Stimulated activated naive CD8-positive, alpha-beta T cell treated with anti-CD3 and anti-CD28 coated beads, Interleukin-15, Interleukin-2, amounts not matched to agents 100 ng/mL and 50 ng/mL, for 24 hours (primary cell): Measurements from ENCODE around the gene FMNL3.

ENCODE experiments used
- H3K27ac Mint-ChIP-seq: one replicate; pipeline ENCODE4 v1.8.0; 2021; ENCODE audit warnings: mild to moderate bottlenecking, mixed read lengths
- H3K27me3 Mint-ChIP-seq: one replicate; pipeline ENCODE4 v1.8.0; 2021; ENCODE audit warnings: mixed read lengths
- H3K36me3 Mint-ChIP-seq: one replicate; pipeline ENCODE4 v1.8.0; 2021; ENCODE audit warnings: low read depth, mixed read lengths
- H3K4me1 Mint-ChIP-seq: one replicate; pipeline ENCODE4 v1.8.0; 2021; ENCODE audit warnings: low read depth, mixed read lengths
- H3K4me3 Mint-ChIP-seq: one replicate; pipeline ENCODE4 v1.8.0; 2021; ENCODE audit warnings: mild to moderate bottlenecking, mixed read lengths
- H3K9me3 Mint-ChIP-seq: one replicate; pipeline ENCODE4 v1.8.0; 2021; ENCODE audit warnings: mixed read lengths

Gene FMNL3

DNA sequence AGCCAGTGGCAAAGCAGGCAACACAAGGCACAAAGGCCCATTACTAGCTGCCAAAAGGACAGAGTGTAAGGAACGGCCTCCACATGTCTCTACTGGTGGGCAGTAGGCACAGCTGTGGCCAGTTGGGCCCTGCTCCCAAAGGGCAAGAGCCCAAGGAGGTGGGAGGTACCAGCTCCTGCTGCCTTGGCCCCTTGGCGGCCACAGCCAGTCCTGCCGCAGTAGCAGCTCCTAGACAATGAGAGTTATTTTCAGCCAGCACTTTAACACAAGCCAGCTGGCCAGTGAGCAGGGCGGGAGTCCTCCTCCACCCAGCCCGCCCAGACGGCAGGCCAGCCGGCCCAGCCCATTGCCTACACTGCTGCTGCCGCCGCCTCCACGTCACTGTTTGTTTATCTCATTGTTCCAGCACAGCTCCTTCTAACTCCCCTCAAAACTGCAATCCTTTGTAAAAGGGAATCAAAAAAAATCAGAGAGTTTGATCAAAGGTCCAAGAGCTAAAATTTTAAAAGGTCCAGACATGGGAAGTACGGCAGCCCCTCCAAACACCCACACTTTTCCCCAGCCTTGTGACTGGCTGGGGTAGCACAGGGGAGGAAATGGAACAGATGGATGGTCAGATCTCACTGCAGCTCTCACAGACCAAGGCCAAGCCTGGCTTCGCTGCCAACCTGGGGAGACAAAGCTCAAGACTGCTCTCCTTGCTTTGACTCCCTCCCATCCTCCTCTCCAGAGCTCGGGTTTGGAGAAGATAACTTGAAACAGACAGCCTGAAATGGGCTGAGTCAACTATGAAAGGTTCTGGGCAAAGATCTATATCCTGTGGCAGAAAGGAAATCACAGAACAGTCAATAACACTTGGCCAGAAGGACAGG, 33.5 kb downstream of the FMNL3 start:
- no peaks in the 10 kb centered on the region for H3K36me3 Mint-ChIP-seq
- peaks cover 85% of the 10 kb centered on the region for H3K4me1 Mint-ChIP-seq
- H3K27ac Mint-ChIP-seq: peak overlapping the region; percentile 90
- no peaks in the 10 kb centered on the region for H3K27me3 Mint-ChIP-seq
- peak overlapping the region; percentile 58 for H3K4me3 Mint-ChIP-seq
- no peaks in the 10 kb centered on the region for H3K9me3 Mint-ChIP-seq

DNA sequence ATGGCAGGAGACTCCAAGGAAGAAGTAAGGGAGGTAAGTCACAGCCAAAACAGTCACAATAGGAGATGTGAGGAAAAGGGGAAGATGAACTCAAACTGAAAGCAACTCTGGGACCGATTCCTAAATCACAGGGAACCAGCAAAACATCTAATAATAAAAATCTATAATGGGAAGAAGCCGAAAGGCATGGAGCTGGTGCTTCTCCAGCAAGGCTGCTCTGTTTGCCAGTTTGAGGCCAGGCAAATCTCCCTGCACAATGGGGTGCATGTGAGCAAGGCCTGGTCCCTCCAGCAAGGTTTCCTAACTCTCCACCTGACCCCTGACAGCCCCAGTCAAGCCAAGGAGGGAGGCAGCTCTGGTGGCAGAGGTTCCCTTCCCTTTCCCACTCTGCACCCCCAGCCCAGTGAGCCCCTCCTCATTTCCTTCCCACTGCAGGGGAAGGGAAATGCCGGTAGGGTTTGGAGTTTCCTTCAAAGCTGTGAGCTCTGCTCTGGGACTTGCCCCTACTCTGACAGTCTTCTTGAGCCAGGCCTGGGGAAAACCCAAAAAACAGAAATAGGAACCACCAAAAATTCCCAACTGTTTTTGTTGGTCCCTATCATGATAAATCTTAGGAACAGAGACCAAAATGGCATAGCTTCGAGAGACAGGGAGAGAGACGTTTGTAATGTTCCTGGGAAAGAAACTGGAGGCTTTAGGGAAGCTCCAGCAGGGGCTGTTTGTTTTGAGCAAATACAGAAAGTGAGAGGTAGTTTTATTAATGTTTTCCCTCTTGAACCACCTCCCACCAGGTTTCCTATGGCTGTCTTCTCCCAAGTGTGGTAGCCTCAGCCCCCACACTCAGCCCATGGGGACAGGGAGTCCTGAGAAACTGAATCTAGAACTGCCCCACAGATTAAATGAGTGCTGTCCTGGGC, 34.6 kb downstream of the FMNL3 start:
- peaks cover 96% of the 10 kb centered on the region for H3K4me1 Mint-ChIP-seq
- no peaks in the 10 kb centered on the region for H3K9me3 Mint-ChIP-seq
- peak overlapping the region; percentile 67 for H3K4me3 Mint-ChIP-seq
- H3K27me3 Mint-ChIP-seq: no peaks in the 10 kb centered on the region
- H3K27ac Mint-ChIP-seq: peak overlapping the region; percentile 90
- H3K36me3 Mint-ChIP-seq: peaks cover 4% of the 10 kb centered on the region

DNA sequence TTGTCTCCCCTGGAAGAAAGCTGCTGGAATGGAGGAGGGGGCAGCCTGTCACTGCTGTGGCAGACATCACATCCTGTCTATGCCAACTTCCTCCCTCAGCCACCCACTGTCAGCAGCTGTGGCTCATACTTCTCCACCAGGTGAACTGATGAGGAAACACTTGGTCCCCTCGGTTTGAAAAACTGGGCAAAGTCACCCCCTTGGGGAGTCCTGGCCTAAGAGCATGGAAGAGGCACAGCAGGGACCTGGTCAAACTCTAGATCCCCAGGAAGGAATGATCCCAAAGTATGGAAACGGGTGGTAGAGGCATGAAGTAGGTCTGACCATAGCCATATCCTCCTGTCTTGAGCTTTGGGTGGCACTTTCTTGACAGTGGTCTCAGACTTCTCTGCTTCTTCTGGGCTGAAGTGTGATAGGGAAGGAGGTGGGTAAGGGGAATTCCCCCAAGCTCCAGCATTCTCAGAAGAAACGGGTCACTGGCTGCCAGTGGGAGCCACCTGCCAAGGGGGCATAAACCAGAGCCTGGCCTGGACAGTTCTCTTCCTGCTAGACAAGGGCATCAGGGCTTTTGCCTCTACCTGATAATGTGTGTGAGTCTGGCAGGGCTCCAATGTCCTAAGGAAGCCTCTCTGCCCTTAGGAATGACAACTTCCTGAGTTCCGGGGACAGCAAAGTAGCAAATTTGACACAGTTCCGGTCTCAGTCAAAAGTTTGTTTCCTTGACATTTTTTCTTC, 36.0 kb downstream of the FMNL3 start:
- H3K4me1 Mint-ChIP-seq: peaks cover 98% of the 10 kb centered on the region
- H3K9me3 Mint-ChIP-seq: no peaks in the 10 kb centered on the region
- H3K27ac Mint-ChIP-seq: peak overlapping the region; percentile 90
- peaks cover 10% of the 10 kb centered on the region for H3K36me3 Mint-ChIP-seq
- H3K4me3 Mint-ChIP-seq: peak overlapping the region; percentile 67
- no peaks in the 10 kb centered on the region for H3K27me3 Mint-ChIP-seq

- H3K36me3 Mint-ChIP-seq: peaks cover 17% of the 10 kb centered on the region
- H3K4me1 Mint-ChIP-seq: peaks cover 95% of the 10 kb centered on the region
- no peaks in the 10 kb centered on the region for H3K9me3 Mint-ChIP-seq
- H3K27ac Mint-ChIP-seq: peak overlapping the region; percentile 67
- no peak overlapping the region for H3K4me3 Mint-ChIP-seq
- H3K27me3 Mint-ChIP-seq: no peaks in the 10 kb centered on the region
Observed at GRCh38 chr12:49669796-49670195, 37.4 kb downstream of the FMNL3 start.

GRCh38 chr12:49667325-49668090, 39.7 kb downstream of the FMNL3 start:
- H3K36me3 Mint-ChIP-seq: peaks cover 19% of the 10 kb centered on the region
- H3K27ac Mint-ChIP-seq: peak overlapping the region; percentile 72
- no peaks in the 10 kb centered on the region for H3K27me3 Mint-ChIP-seq
- peaks cover 95% of the 10 kb centered on the region for H3K4me1 Mint-ChIP-seq
- H3K9me3 Mint-ChIP-seq: no peaks in the 10 kb centered on the region
- H3K4me3 Mint-ChIP-seq: peak overlapping the region; percentile 17

- peaks cover 95% of the 10 kb centered on the region for H3K4me1 Mint-ChIP-seq
- peaks cover 32% of the 10 kb centered on the region for H3K36me3 Mint-ChIP-seq
- no peak overlapping the region for H3K27ac Mint-ChIP-seq
- no peaks in the 10 kb centered on the region for H3K27me3 Mint-ChIP-seq
- H3K9me3 Mint-ChIP-seq: no peaks in the 10 kb centered on the region
- H3K4me3 Mint-ChIP-seq: no peak overlapping the region
Observed at GRCh38 chr12:49666176-49666575, 41.0 kb downstream of the FMNL3 start.

DNA sequence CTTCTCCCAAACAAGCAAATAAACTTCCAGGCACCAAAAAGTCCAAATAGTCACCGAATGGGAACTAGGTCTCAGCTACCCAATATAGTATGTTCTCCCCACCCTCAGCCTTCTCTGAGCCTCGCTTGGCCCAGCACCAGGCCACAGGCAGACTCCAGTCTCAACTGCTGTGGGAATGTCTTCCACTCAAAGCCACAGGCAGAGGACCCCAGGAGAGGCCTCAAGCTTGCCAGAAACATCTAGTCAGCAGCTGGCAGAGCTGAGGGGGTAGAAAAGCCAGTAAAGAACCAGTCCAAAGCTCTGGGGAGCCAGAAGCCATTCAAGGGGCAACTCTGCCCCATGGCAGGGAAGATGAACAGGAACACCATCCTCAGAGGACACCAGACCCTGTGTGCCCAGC, 41.8 kb downstream of the FMNL3 start:
- H3K4me3 Mint-ChIP-seq: no peak overlapping the region
- H3K4me1 Mint-ChIP-seq: peaks cover 95% of the 10 kb centered on the region
- peaks cover 39% of the 10 kb centered on the region for H3K36me3 Mint-ChIP-seq
- no peaks in the 10 kb centered on the region for H3K27me3 Mint-ChIP-seq
- no peak overlapping the region for H3K27ac Mint-ChIP-seq
- H3K9me3 Mint-ChIP-seq: no peaks in the 10 kb centered on the region

DNA sequence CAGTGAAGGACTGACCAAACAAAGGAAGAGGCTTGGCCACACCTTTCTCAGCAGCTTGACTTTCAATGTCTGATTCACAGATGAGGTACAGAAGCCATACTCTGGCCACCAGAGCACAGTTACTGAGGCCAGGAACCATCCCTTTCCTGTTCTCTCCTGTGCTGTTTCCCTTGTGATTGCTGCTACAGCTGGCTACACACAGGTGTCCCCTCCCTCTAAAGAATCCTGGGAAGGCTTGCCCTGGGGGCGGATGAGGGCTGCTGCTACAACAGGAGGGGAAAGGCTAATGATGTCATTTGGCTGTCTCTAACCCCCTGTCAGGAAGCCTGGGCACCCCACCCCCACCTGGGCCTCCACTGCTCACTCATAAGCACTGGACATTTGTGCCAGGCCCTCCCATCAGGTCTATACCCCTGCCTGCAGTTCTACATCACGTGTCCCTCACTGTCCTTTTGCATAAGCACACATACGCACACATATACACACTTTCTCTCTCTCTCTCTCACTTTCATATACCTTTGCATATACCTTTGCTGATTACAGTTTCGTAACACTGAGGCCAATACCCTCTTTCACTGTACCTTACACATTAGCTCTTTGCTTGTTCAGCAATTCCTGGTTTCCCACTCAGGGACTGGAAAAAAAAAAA, 42.5 kb downstream of the FMNL3 start:
- H3K36me3 Mint-ChIP-seq: peaks cover 45% of the 10 kb centered on the region
- H3K4me3 Mint-ChIP-seq: no peak overlapping the region
- H3K27me3 Mint-ChIP-seq: no peaks in the 10 kb centered on the region
- H3K27ac Mint-ChIP-seq: peak overlapping the region; percentile 67
- H3K4me1 Mint-ChIP-seq: peaks cover 90% of the 10 kb centered on the region
- no peaks in the 10 kb centered on the region for H3K9me3 Mint-ChIP-seq

DNA sequence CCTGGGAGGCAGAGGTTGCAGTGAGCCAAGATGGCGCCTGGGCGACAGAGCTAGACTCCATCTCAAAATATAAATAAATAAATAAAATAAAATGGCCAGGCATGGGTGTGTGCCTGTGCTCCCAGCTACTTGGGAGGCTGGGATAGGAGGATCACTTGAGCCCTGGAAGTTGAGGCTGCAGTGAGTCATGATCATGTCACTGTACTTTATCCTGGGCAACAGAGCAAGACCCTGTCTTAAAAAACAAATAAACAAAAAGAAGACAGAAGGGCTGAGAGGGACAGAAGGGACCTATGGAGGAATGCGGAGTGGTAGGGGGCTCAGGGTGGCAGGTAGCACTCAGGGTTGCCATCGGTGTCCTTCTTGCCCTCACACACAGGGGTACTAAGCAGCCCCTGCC, 43.0 kb downstream of the FMNL3 start:
- Mint-ChIP-seq H3K9me3 (no peaks in the 10 kb centered on the region), H3K27ac (peak overlapping the region; percentile 67), H3K4me1 (peaks cover 84% of the 10 kb centered on the region), H3K36me3 (peaks cover 47% of the 10 kb centered on the region), H3K27me3 (no peaks in the 10 kb centered on the region), H3K4me3 (no peak overlapping the region)

- H3K9me3 Mint-ChIP-seq: no peaks in the 10 kb centered on the region
- peaks cover 51% of the 10 kb centered on the region for H3K36me3 Mint-ChIP-seq
- peak overlapping the region; percentile 77 for H3K4me3 Mint-ChIP-seq
- H3K27me3 Mint-ChIP-seq: no peaks in the 10 kb centered on the region
- peak overlapping the region; percentile 96 for H3K27ac Mint-ChIP-seq
- H3K4me1 Mint-ChIP-seq: peaks cover 75% of the 10 kb centered on the region
Observed at GRCh38 chr12:49662998-49663843, 44.0 kb downstream of the FMNL3 start.

GRCh38 chr12:49661746-49662145, 45.5 kb downstream of the FMNL3 start:
- Mint-ChIP-seq H3K4me3 (peak overlapping the region; percentile 77), H3K27me3 (no peaks in the 10 kb centered on the region), H3K4me1 (peaks cover 63% of the 10 kb centered on the region), H3K9me3 (no peaks in the 10 kb centered on the region), H3K27ac (peak overlapping the region; percentile 96), H3K36me3 (peaks cover 52% of the 10 kb centered on the region)

- Mint-ChIP-seq H3K36me3 (peaks cover 58% of the 10 kb centered on the region), H3K27ac (peak overlapping the region; percentile 96), H3K4me3 (peak overlapping the region; percentile 77), H3K4me1 (peaks cover 63% of the 10 kb centered on the region), H3K27me3 (no peaks in the 10 kb centered on the region), H3K9me3 (no peaks in the 10 kb centered on the region)
Observed at GRCh38 chr12:49661191-49661590, 46.0 kb downstream of the FMNL3 start.

DNA sequence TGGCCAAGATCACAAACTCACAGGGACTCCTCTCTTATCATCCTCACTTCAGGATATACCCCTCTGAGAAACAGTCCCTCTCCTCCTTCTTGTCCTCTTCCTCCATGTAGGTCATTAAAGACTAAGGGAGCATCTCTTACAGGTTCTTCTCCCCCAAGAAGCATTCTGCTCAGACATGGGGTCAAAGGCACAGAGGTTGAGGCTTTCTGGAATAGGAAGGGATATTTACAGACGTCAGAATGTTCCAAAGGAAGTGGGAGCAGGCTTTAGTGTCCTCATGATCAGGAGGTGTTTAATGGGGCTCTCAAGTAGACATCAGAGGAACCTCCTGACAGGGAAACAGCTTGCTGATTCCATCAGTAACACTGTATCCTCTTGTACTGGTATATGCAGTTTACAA, 47.5 kb downstream of the FMNL3 start:
- Mint-ChIP-seq H3K9me3 (no peaks in the 10 kb centered on the region), H3K27ac (no peak overlapping the region), H3K4me3 (no peak overlapping the region), H3K36me3 (peaks cover 61% of the 10 kb centered on the region), H3K27me3 (no peaks in the 10 kb centered on the region), H3K4me1 (peaks cover 55% of the 10 kb centered on the region)
